Esophagus squamous epithelium (tissue), 5 donors: ENCODE data around the gene ARPC1B. TPM values are rescaled to one million over a fixed set of nuclear protein-coding genes. Genes with fewer than 3 reads are reported as not detected.

ENCODE experiments used
- DNase-seq: peaks from one replicate; lab custom pipeline; 2025; lab: John Stamatoyannopoulos, UW
- H3K27ac ChIP-seq, 4 donors: fragments of 200-600 bp; sonication (generic); one replicate each; pipeline ENCODE4 v1.5.1; 2016 to 2019; ENCODE audit warnings: mild to moderate bottlenecking in 1 of 4
- H3K27me3 ChIP-seq, 4 donors: fragments of 200-600 bp; sonication (generic); 1 replicate in 3 of 4; 2 replicates in 1 of 4; pipeline versions ENCODE4 v1.5.1 to v1.6.0; 2017 to 2021; ENCODE audit warnings: antibody characterized with exemption in 1 of 4
- H3K36me3 ChIP-seq, 3 donors: fragments of 200-600 bp; sonication (generic); one replicate each; pipeline ENCODE4 v1.5.1; 2016 to 2019
- H3K4me1 ChIP-seq, 3 donors: fragments of 200-600 bp; sonication (generic); one replicate each; pipeline ENCODE4 v1.5.1; 2017 to 2019
- H3K4me3 ChIP-seq, 4 donors: fragments of 200-600 bp; sonication (generic); 1 replicate in 3 of 4; 2 replicates in 1 of 4; pipeline ENCODE4 v1.5.1; 2016 to 2019; ENCODE audit warnings: mild to moderate bottlenecking in 2 of 4, moderate library complexity in 1 of 4
- H3K9me3 ChIP-seq, 3 donors: fragments of 200-600 bp; sonication (generic); one replicate each; pipeline ENCODE4 v1.5.1; 2016 to 2019
- CTCF ChIP-seq, 6 experiments: fragments of 450-650 bp in 4 of 6; fragments of 200-600 bp in 2 of 6; sonication (generic) in 2 of 6; IDR thresholded peaks; one replicate each; pipeline ENCODE4 v1.5.1; 2016 to 2019; ENCODE audit warnings: antibody characterized with exemption in 6 of 6, mild to moderate bottlenecking in 4 of 6, moderate library complexity in 4 of 6
- POLR2A ChIP-seq, 4 donors: fragments of 450-650 bp; IDR thresholded peaks; one replicate each; pipeline ENCODE4 v1.6.1; 2017; ENCODE audit warnings: antibody characterized with exemption in 4 of 4, mild to moderate bottlenecking in 4 of 4, moderate library complexity in 3 of 4
- WGBS, 2 donors: methylation state at CpG; one replicate each; pipeline ENCODE4 v1.1.5; 2018; 5-methylcytosine and 5-hydroxymethylcytosine counted together
- intact Hi-C: fragments of 100-400 bp; cut with DNase I; formaldehyde crosslinking; loops from one replicate; pipeline ENCODE4 v1.15.0; 2022
- total RNA-seq, 4 donors: library from RNA; depleted of rRNA; stranded (reverse); fragments of >200 nt; gene quantifications; one replicate each; pipeline ENCODE4 v1.1.0, GENCODE V29; 2016
- donor health status: DM: yes; HTN: yes; CAD: no.

The ARPC1B gene
- total RNA-seq, 4 donors from 2014 or later: 27.9 to 166 (median 128) TPM

GRCh38 chr7:99397297-99397983 lies 22.9 kb downstream of the ARPC1B start:
- DNase-seq: no peak
- peaks cover 11 to 15% (median 14%) of the 10 kb centered on the region in 3 donors for H3K4me1 ChIP-seq
- no peak overlapping the region for H3K27ac ChIP-seq
- peaks cover 32 to 89% (median 43%) of the 10 kb centered on the region in 3 donors for H3K36me3 ChIP-seq
- H3K9me3 ChIP-seq: no peaks in the 10 kb centered on the region
- intact Hi-C loops: no loop called here
- TF ChIP-seq CTCF (IDR thresholded peaks at IDR 0.05): no peak
- TF ChIP-seq POLR2A (IDR thresholded peaks at IDR 0.05): no peak
- H3K27me3 ChIP-seq: no peaks in the 10 kb centered on the region
- 70 to 72% methylated on average over 16 to 17 of the region's 18 CpGs for WGBS, 2 donors
- no peak overlapping the region for H3K4me3 ChIP-seq

GRCh38 chr7:99398891-99399445 lies 24.4 kb downstream of the ARPC1B start:
- no peak for DNase-seq
- intact Hi-C loops: no loop called here
- WGBS, 2 donors: 49 to 83% methylated on average over 2 to 5 of the region's 5 CpGs
- no peak overlapping the region for H3K4me3 ChIP-seq
- TF ChIP-seq POLR2A (IDR thresholded peaks at IDR 0.05) (no peak), CTCF (IDR thresholded peaks at IDR 0.05) (no peak)
- no peak overlapping the region for H3K27ac ChIP-seq
- no peaks in the 10 kb centered on the region for H3K9me3 ChIP-seq
- H3K4me1 ChIP-seq: peaks cover 0 to 1% (median 1%) of the 10 kb centered on the region in 3 donors
- H3K27me3 ChIP-seq: no peaks in the 10 kb centered on the region
- H3K36me3 ChIP-seq: peaks cover 32 to 100% (median 53%) of the 10 kb centered on the region in 3 donors

- no peaks in the 10 kb centered on the region for H3K27me3 ChIP-seq
- intact Hi-C loops: no loop called here
- peaks cover 0 to 6% (median 0%) of the 10 kb centered on the region in 3 donors for H3K4me1 ChIP-seq
- no peak for DNase-seq
- TF ChIP-seq POLR2A (IDR thresholded peaks at IDR 0.05): no peak
- TF ChIP-seq CTCF (IDR thresholded peaks at IDR 0.05): no peak
- no peaks in the 10 kb centered on the region for H3K9me3 ChIP-seq
- H3K36me3 ChIP-seq: peaks cover 32 to 100% (median 53%) of the 10 kb centered on the region in 3 donors
- whole genome bisulfite sequencing, 2 donors: 64 to 80% methylated on average over 1 to 4 of the region's 6 CpGs
- no peak overlapping the region for H3K4me3 ChIP-seq
- no peak overlapping the region for H3K27ac ChIP-seq
These were observed 25.1 kb downstream of the ARPC1B start for GRCh38 chr7:99399597-99399996.

- peaks cover 25 to 79% (median 37%) of the 10 kb centered on the region in 3 donors for H3K36me3 ChIP-seq
These were observed 28.3 kb downstream of the ARPC1B start for GRCh38 chr7:99402854-99403253.

More at GRCh38 chr7:99402854-99403253, 28.3 kb downstream of the ARPC1B start:
- intact Hi-C loops: no loop called here
- Histone ChIP-seq H3K27ac (no peak overlapping the region), H3K4me3 (no peak overlapping the region), H3K27me3 (no peaks in the 10 kb centered on the region), H3K4me1 (peaks cover 16 to 38% (median 17%) of the 10 kb centered on the region in 3 donors), H3K9me3 (no peaks in the 10 kb centered on the region)
- DNase-seq: no peak
- TF ChIP-seq POLR2A (IDR thresholded peaks at IDR 0.05) (no peak), CTCF (IDR thresholded peaks at IDR 0.05) (no peak)
- 98% methylated on average over 3 of the region's 3 CpGs for WGBS, 2 donors
